Measurements from ENCODE around the gene MTMR1.

DNA sequence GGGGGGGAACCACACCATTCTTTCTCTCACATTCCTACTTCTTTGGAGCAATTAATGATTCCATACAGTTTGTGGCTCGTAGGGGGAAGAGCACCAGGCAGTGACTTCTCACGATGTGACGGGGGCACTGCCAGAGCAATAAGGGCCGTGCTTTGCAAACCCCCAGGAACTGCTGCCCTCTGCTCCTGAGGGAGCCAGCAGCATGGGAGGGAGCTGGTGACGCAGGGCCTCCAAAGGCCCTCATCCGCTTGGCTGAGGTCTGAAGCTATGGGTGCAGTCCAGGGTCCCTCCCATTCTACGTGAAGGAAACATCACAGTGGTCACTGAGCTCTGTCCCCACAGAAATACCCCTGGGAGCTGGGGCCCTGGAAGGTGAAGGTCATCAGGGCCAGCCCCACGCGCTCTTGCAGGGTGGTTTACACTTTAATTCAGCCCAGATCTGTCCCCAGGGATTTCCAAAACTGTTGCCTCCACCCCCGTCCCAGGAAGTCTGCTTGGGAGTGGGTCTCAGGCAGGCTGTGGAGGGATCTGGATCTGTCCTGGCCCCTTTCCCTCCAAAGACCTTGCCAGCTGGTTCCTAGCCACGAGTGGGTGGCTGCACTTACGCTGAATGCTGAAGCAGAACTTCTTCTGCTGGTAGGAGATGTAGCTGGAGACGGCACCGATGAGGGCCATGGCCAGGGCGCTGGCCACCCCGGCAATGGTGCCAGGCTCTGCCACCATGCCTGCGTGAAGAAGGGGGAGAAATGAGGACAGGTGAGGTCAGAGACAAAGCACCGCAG, 82.6 kb downstream of the MTMR1 start:
- TF ChIP-seq, protein P1, sequence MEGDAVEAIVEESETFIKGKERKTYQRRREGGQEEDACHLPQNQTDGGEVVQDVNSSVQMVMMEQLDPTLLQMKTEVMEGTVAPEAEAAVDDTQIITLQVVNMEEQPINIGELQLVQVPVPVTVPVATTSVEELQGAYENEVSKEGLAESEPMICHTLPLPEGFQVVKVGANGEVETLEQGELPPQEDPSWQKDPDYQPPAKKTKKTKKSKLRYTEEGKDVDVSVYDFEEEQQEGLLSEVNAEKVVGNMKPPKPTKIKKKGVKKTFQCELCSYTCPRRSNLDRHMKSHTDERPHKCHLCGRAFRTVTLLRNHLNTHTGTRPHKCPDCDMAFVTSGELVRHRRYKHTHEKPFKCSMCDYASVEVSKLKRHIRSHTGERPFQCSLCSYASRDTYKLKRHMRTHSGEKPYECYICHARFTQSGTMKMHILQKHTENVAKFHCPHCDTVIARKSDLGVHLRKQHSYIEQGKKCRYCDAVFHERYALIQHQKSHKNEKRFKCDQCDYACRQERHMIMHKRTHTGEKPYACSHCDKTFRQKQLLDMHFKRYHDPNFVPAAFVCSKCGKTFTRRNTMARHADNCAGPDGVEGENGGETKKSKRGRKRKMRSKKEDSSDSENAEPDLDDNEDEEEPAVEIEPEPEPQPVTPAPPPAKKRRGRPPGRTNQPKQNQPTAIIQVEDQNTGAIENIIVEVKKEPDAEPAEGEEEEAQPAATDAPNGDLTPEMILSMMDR (IDR thresholded peaks at IDR 0.05), result no peak
- TF ChIP-seq POLR2A (IDR thresholded peaks at IDR 0.05), result no peak
